Stimulated activated naive B cell treated with anti-CD40 and anti-IgM and Interleukin-4, amounts not matched to agents 10 μg/mL and 1 μg/mL and 100 μg/mL, for 72 hours (primary cell): ENCODE results near the gene SAMD8.
"Not testable (repeated sequence)": the region's sequence is repeated elsewhere in the genome, so short reads cannot be mapped to it uniquely, and the experiment has no call there.

ENCODE experiments used
- ATAC-seq, 2 donors: fragments of 150-1000 bp; cut with Tn5 transposase; replicated peaks; 2 replicates each; pipeline ENCODE4 v1.10.0; 2021; ENCODE audit warnings: moderate library complexity in 1 of 2
- DNase-seq: peaks from one replicate; pipeline ENCODE4 v3.0.0; 2021
- H3K27ac Mint-ChIP-seq: one replicate; pipeline ENCODE4 v1.8.0; 2022; ENCODE audit warnings: mild to moderate bottlenecking, mixed read lengths
- H3K27me3 Mint-ChIP-seq, 2 donors: one replicate each; pipeline ENCODE4 v1.8.0; 2022; ENCODE audit warnings: mixed read lengths in 2 of 2
- H3K36me3 Mint-ChIP-seq, 2 donors: one replicate each; pipeline ENCODE4 v1.8.0; 2022; ENCODE audit warnings: mixed read lengths in 2 of 2, mild to moderate bottlenecking in 1 of 2
- H3K4me1 Mint-ChIP-seq, 2 donors: one replicate each; pipeline ENCODE4 v1.8.0; 2022; ENCODE audit warnings: mixed read lengths in 2 of 2, mild to moderate bottlenecking in 1 of 2
- H3K4me3 Mint-ChIP-seq, 2 donors: one replicate each; pipeline ENCODE4 v1.8.0; 2022; ENCODE audit warnings: mild to moderate bottlenecking in 2 of 2, mixed read lengths in 2 of 2, moderate library complexity in 1 of 2
- H3K9me3 Mint-ChIP-seq, 2 donors: one replicate each; pipeline ENCODE4 v1.8.0; 2022; ENCODE audit warnings: mixed read lengths in 2 of 2, mild to moderate bottlenecking in 1 of 2

The SAMD8 gene

GRCh38 chr10:75097666-75098285 lies 13.7 kb upstream of the SAMD8 start:
- H3K4me1 Mint-ChIP-seq, result peaks cover 10 to 15% of the 10 kb centered on the region in 2 donors
- DNase-seq (no peak), ATAC-seq (no peak)
- H3K27me3 Mint-ChIP-seq, result no peaks in the 10 kb centered on the region
- no peaks in the 10 kb centered on the region for H3K36me3 Mint-ChIP-seq
- no peaks in the 10 kb centered on the region for H3K9me3 Mint-ChIP-seq
- no peak overlapping the region for H3K4me3 Mint-ChIP-seq
- no peak overlapping the region for H3K27ac Mint-ChIP-seq

- Mint-ChIP-seq H3K9me3 (no peaks in the 10 kb centered on the region), H3K4me1 (peaks cover 10 to 15% of the 10 kb centered on the region in 2 donors), H3K27me3 (no peaks in the 10 kb centered on the region), H3K27ac (no peak overlapping the region), H3K36me3 (no peaks in the 10 kb centered on the region), H3K4me3 (no peak overlapping the region)
- ATAC-seq (no peak), DNase-seq (no peak)
These were observed 12.4 kb upstream of the SAMD8 start for GRCh38 chr10:75098902-75099673.

GRCh38 chr10:75099952-75100763 lies 11.3 kb upstream of the SAMD8 start:
- Mint-ChIP-seq H3K4me1 (peaks cover 10 to 15% of the 10 kb centered on the region in 2 donors), H3K27ac (peak overlapping the region; percentile 65), H3K27me3 (no peaks in the 10 kb centered on the region), H3K9me3 (no peaks in the 10 kb centered on the region), H3K36me3 (no peaks in the 10 kb centered on the region), H3K4me3 (no peak overlapping the region)
- ATAC-seq (peak; percentile 90 to 96), DNase-seq (peak; percentile 59)

GRCh38 chr10:75100764-75101291 lies 10.6 kb upstream of the SAMD8 start:
- no peaks in the 10 kb centered on the region for H3K27me3 Mint-ChIP-seq
- no peak overlapping the region for H3K27ac Mint-ChIP-seq

GRCh38 chr10:75101416-75102251 lies 9.8 kb upstream of the SAMD8 start:
- H3K36me3 Mint-ChIP-seq, result no peaks in the 10 kb centered on the region
- no peaks in the 10 kb centered on the region for H3K27me3 Mint-ChIP-seq
- no peak overlapping the region for H3K4me3 Mint-ChIP-seq
- ATAC-seq, result no peak
- no peak overlapping the region for H3K27ac Mint-ChIP-seq
- H3K4me1 Mint-ChIP-seq, result peaks cover 12 to 15% of the 10 kb centered on the region in 2 donors
- no peak for DNase-seq
- H3K9me3 Mint-ChIP-seq, result no peaks in the 10 kb centered on the region

More at GRCh38 chr10:75100764-75101291, 10.6 kb upstream of the SAMD8 start:
- Mint-ChIP-seq H3K36me3 (no peaks in the 10 kb centered on the region), H3K4me3 (no peak overlapping the region), H3K4me1 (peaks cover 12 to 15% of the 10 kb centered on the region in 2 donors), H3K9me3 (no peaks in the 10 kb centered on the region)
- ATAC-seq (no peak), DNase-seq (no peak)

- Mint-ChIP-seq H3K27ac (no peak overlapping the region), H3K27me3 (no peaks in the 10 kb centered on the region), H3K4me3 (no peak overlapping the region), H3K36me3 (no peaks in the 10 kb centered on the region), H3K4me1 (peaks cover 12 to 15% of the 10 kb centered on the region in 2 donors), H3K9me3 (no peaks in the 10 kb centered on the region)
- no peak for ATAC-seq
- no peak for DNase-seq
These were observed 8.4 kb upstream of the SAMD8 start for GRCh38 chr10:75102830-75103673.

GRCh38 chr10:75103881-75104686 lies 7.4 kb upstream of the SAMD8 start:
- Mint-ChIP-seq H3K36me3 (no peaks in the 10 kb centered on the region), H3K9me3 (no peaks in the 10 kb centered on the region), H3K27me3 (no peaks in the 10 kb centered on the region), H3K27ac (no peak overlapping the region), H3K4me3 (no peak overlapping the region), H3K4me1 (peaks cover 19 to 20% of the 10 kb centered on the region in 2 donors)
- DNase-seq, result no peak
- ATAC-seq, result no peak

GRCh38 chr10:75104842-75105241 lies 6.6 kb upstream of the SAMD8 start:
- no peak for ATAC-seq
- no peak overlapping the region for H3K27ac Mint-ChIP-seq
- no peaks in the 10 kb centered on the region for H3K36me3 Mint-ChIP-seq
- peaks cover 18 to 23% of the 10 kb centered on the region in 2 donors for H3K4me1 Mint-ChIP-seq
- no peaks in the 10 kb centered on the region for H3K27me3 Mint-ChIP-seq
- no peaks in the 10 kb centered on the region for H3K9me3 Mint-ChIP-seq
- H3K4me3 Mint-ChIP-seq, result no peak overlapping the region
- DNase-seq, result no peak

- ATAC-seq, result no peak
These were observed 5.8 kb upstream of the SAMD8 start for GRCh38 chr10:75105576-75106197.

GRCh38 chr10:75106242-75106641 lies 5.2 kb upstream of the SAMD8 start:
- H3K9me3 Mint-ChIP-seq, result no peaks in the 10 kb centered on the region
- ATAC-seq (no peak), DNase-seq (no peak)
- H3K27ac Mint-ChIP-seq, result no peak overlapping the region
- H3K4me3 Mint-ChIP-seq, result no peak overlapping the region
- peaks cover 20 to 23% of the 10 kb centered on the region in 2 donors for H3K4me1 Mint-ChIP-seq
- no peaks in the 10 kb centered on the region for H3K36me3 Mint-ChIP-seq
- no peaks in the 10 kb centered on the region for H3K27me3 Mint-ChIP-seq

More at GRCh38 chr10:75105576-75106197, 5.8 kb upstream of the SAMD8 start:
- H3K4me3 Mint-ChIP-seq, result no peak overlapping the region
- no peaks in the 10 kb centered on the region for H3K9me3 Mint-ChIP-seq
- no peaks in the 10 kb centered on the region for H3K36me3 Mint-ChIP-seq
- H3K4me1 Mint-ChIP-seq, result peaks cover 22 to 23% of the 10 kb centered on the region in 2 donors
- no peaks in the 10 kb centered on the region for H3K27me3 Mint-ChIP-seq
- DNase-seq, result no peak
- H3K27ac Mint-ChIP-seq, result no peak overlapping the region

- not testable (repeated sequence) for H3K27me3 Mint-ChIP-seq, ATAC-seq, H3K27ac Mint-ChIP-seq, H3K9me3 Mint-ChIP-seq, H3K4me3 Mint-ChIP-seq, DNase-seq, H3K36me3 Mint-ChIP-seq
- H3K4me1 Mint-ChIP-seq, result peaks cover 20 to 26% of the 10 kb centered on the region in 2 donors
These were observed 4.6 kb upstream of the SAMD8 start for GRCh38 chr10:75106891-75107290.
